Right ventricle myocardium inferior (tissue), 1 donor: ENCODE data around the gene OR51A2. TPM values are rescaled to one million over a fixed set of nuclear protein-coding genes. Genes with fewer than 3 reads are reported as not detected.

ENCODE experiments used
- total RNA-seq: library from RNA; stranded (reverse); fragmentation: NEBNext Ultra II Directional; extraction: Animal tissue kit (Norgen Biotek cat#: 25700); gene quantifications from one replicate; pipeline ENCODE4 v1.2.1, GENCODE V29; 2021
- donor health status: DM: no; HTN: yes; CAD: no; lungs with severe emphysema.

The OR51A2 gene
- total RNA-seq, 1 donor from 2014 or later = not detected

Other genes starting within 250 kb of the OR51A2 start
- not detected for gene OR51F1, start 185.8 kb downstream of the OR51A2 start, total RNA-seq
- gene OR52R1, start 151.3 kb downstream of the OR51A2 start, total RNA-seq = not detected
- gene OR51F2, start 134.4 kb downstream of the OR51A2 start, total RNA-seq = not detected
- not detected for gene OR51S1, start 106.5 kb downstream of the OR51A2 start, total RNA-seq
- gene OR51T1, start 73.8 kb downstream of the OR51A2 start, total RNA-seq = not detected
- gene OR51A7, start 51.9 kb downstream of the OR51A2 start, total RNA-seq = not detected
- not detected for gene OR51G2, start 36.4 kb downstream of the OR51A2 start, total RNA-seq
- gene OR51G1, start 31.4 kb downstream of the OR51A2 start, total RNA-seq = not detected
- gene OR51A4, start 8.1 kb downstream of the OR51A2 start, total RNA-seq = not detected
- gene OR51L1, start 39.1 kb upstream of the OR51A2 start, total RNA-seq = not detected
- gene OR52J3, start 90.8 kb upstream of the OR51A2 start, total RNA-seq = not detected
- not detected for gene OR52E2, start 103.9 kb upstream of the OR51A2 start, total RNA-seq
- gene OR52E1, start 113.9 kb upstream of the OR51A2 start, total RNA-seq = not detected
- gene OR52A5, start 182.6 kb upstream of the OR51A2 start, total RNA-seq = not detected
- not detected for gene OR52A1, start 199.0 kb upstream of the OR51A2 start, total RNA-seq
- gene OR51V1, start 245.0 kb upstream of the OR51A2 start, total RNA-seq = not detected